Left ventricle myocardium inferior (tissue), 1 donor: Measurements from ENCODE around the gene TP63. TPM values are rescaled to one million over a fixed set of nuclear protein-coding genes. Genes with fewer than 3 reads are reported as not detected.

ENCODE experiments used
- DNase-seq: peaks from one replicate; pipeline ENCODE4 v3.0.0-alpha.2; 2020
- H3K27ac ChIP-seq: fragments of 200-600 bp; replicated peaks from 2 replicates; pipeline ENCODE4 v1.8.0; 2021
- H3K27me3 ChIP-seq: fragments of 200-600 bp; 2 replicates; pipeline ENCODE4 v1.8.0; 2021; ENCODE audit warnings: low read depth
- H3K36me3 ChIP-seq: fragments of 200-600 bp; 2 replicates; pipeline ENCODE4 v1.8.0; 2021
- H3K4me1 ChIP-seq: fragments of 200-600 bp; 2 replicates; pipeline ENCODE4 v1.8.0; 2021
- H3K4me3 ChIP-seq: fragments of 200-600 bp; 2 replicates; pipeline ENCODE4 v1.8.0; 2021; ENCODE audit warnings: mild to moderate bottlenecking, moderate library complexity
- H3K9me3 ChIP-seq: fragments of 200-600 bp; replicated peaks from 2 replicates; pipeline ENCODE4 v1.8.0; 2021
- CTCF ChIP-seq: fragments of 200-600 bp; IDR thresholded peaks from 2 replicates; pipeline ENCODE4 v1.8.0; 2021; ENCODE audit warnings: antibody characterized with exemption, mild to moderate bottlenecking, borderline replicate concordance
- intact Hi-C: fragments of 100-400 bp; cut with micrococcal nuclease; formaldehyde crosslinking; loops from one replicate; pipeline ENCODE4 v1.11.0; 2022
- total RNA-seq: library from RNA; stranded (reverse); fragmentation: NEBNext Ultra II Directional; extraction: Animal tissue kit (Norgen Biotek cat#: 25700); gene quantifications from one replicate; pipeline ENCODE4 v1.2.1, GENCODE V29; 2021
- donor health status: DM: no; HTN: yes; CAD: no; lungs with severe emphysema.

TP63 gene
- total RNA-seq, 1 donor from 2014 or later = 0.14 TPM

GRCh38 chr3:189626286-189626685 lies 4.9 kb upstream of the TP63 start:
- H3K9me3 ChIP-seq = no peaks in the 10 kb centered on the region
- H3K27me3 ChIP-seq = no peaks in the 10 kb centered on the region
- TF ChIP-seq CTCF = no peak
- H3K4me3 ChIP-seq = no peak overlapping the region
- DNase-seq = no peak
- intact Hi-C loops = no loop called here
- H3K36me3 ChIP-seq = no peaks in the 10 kb centered on the region
- H3K4me1 ChIP-seq = peaks cover 17% of the 10 kb centered on the region
- no peak overlapping the region for H3K27ac ChIP-seq

DNA sequence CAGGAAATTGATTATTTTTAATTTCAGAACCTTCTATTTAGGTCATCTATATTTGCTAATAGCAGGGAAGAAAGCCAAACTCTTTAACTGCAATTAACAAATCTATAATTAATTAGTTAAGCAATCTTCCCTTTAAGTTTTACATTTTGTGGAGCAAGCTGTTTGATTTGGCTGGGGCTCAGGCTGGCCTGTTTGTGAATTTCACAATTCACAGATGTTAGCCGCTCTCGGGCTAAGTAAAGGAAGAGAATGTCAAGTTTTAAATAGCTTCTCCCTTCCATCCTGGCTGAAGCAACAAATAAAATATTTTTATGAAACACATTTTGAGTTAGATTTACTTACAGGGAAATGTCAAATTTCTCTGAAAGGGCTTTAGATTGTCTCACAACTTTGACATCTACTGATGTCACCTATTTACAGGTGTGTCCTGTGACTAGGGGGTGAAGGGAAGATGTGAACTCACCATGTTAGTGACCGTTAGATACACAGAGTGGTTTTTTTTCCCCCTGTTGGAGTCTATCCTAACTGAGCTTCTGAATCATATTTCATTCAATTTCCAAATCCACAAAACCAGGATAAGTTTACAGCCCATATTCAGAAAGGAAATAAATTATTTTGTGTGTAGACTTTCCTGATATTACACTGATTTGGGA lies 1.3 kb upstream of the TP63 start:
- peak; percentile 25 for DNase-seq
- H3K9me3 ChIP-seq = no peaks in the 10 kb centered on the region
- no peaks in the 10 kb centered on the region for H3K27me3 ChIP-seq
- H3K27ac ChIP-seq = peak overlapping the region; percentile 59
- no peak for TF ChIP-seq CTCF
- intact Hi-C loops = no loop called here
- peak overlapping the region; percentile 56 for H3K4me3 ChIP-seq
- H3K36me3 ChIP-seq = no peaks in the 10 kb centered on the region
- peaks cover 22% of the 10 kb centered on the region for H3K4me1 ChIP-seq

- Histone ChIP-seq H3K9me3 (no peaks in the 10 kb centered on the region), H3K27me3 (no peaks in the 10 kb centered on the region), H3K27ac (peak overlapping the region; percentile 59), H3K36me3 (no peaks in the 10 kb centered on the region), H3K4me1 (peaks cover 22% of the 10 kb centered on the region), H3K4me3 (peak overlapping the region; percentile 56)
- no peak for TF ChIP-seq CTCF
- no peak for DNase-seq
- intact Hi-C loops = no loop called here
Observed at GRCh38 chr3:189630767-189631372, 319 bp upstream of the TP63 start.

- Histone ChIP-seq H3K4me3 (peak overlapping the region; percentile 56), H3K9me3 (no peaks in the 10 kb centered on the region), H3K27me3 (no peaks in the 10 kb centered on the region), H3K4me1 (peaks cover 22% of the 10 kb centered on the region), H3K27ac (peak overlapping the region; percentile 59), H3K36me3 (no peaks in the 10 kb centered on the region)
- intact Hi-C loops = no loop called here
- no peak for TF ChIP-seq CTCF
- DNase-seq = no peak
Observed at GRCh38 chr3:189631409-189631808, 220 bp downstream of the TP63 start.

- Histone ChIP-seq H3K36me3 (no peaks in the 10 kb centered on the region), H3K4me3 (no peak overlapping the region), H3K27ac (no peak overlapping the region), H3K4me1 (peaks cover 22% of the 10 kb centered on the region), H3K27me3 (no peaks in the 10 kb centered on the region), H3K9me3 (no peaks in the 10 kb centered on the region)
- no peak for DNase-seq
- intact Hi-C loops = no loop called here
- TF ChIP-seq CTCF = no peak
Observed at GRCh38 chr3:189632242-189632641, 1.1 kb downstream of the TP63 start.
